Hepatocyte (in vitro differentiated cells): ENCODE data around the gene ANKS6. TPM values are rescaled to one million over a fixed set of nuclear protein-coding genes. Genes with fewer than 3 reads are reported as not detected.
"Not testable (repeated sequence)": the region's sequence is repeated elsewhere in the genome, so short reads cannot be mapped to it uniquely, and the experiment has no call there.

Experiments
- DNase-seq: peaks from one replicate; pipeline ENCODE4 v3.0.0-alpha.2; 2016; ENCODE audit warnings: low spot score
- H2AFZ ChIP-seq: fragments of 200-600 bp; sonication (generic); 2 replicates; pipeline ENCODE4 v1.6.0; 2016; ENCODE audit warnings: antibody characterized with exemption, mild to moderate bottlenecking
- H3K27ac ChIP-seq: fragments of 200-600 bp; sonication (generic); 2 replicates; pipeline ENCODE4 v1.5.1; 2016; ENCODE audit warnings: mild to moderate bottlenecking
- H3K27me3 ChIP-seq: fragments of 200-600 bp; sonication (generic); 2 replicates; pipeline ENCODE4 v1.6.1; 2016
- H3K36me3 ChIP-seq: fragments of 200-600 bp; sonication (generic); replicated peaks from 2 replicates; pipeline ENCODE4 v1.5.1; 2016; ENCODE audit warnings: low read depth; ENCODE audit not compliant: insufficient read depth
- H3K4me1 ChIP-seq: fragments of 200-600 bp; sonication (generic); 2 replicates; pipeline ENCODE4 v1.5.1; 2016; ENCODE audit warnings: mild to moderate bottlenecking, moderate library complexity; ENCODE audit not compliant: insufficient read depth
- H3K4me2 ChIP-seq: fragments of 200-600 bp; sonication (generic); 2 replicates; pipeline ENCODE4 v1.6.0; 2016
- H3K4me3 ChIP-seq: fragments of 200-600 bp; sonication (generic); 2 replicates; pipeline ENCODE4 v1.5.1; 2016; ENCODE audit warnings: mild to moderate bottlenecking
- H3K79me2 ChIP-seq: fragments of 200-600 bp; sonication (generic); 2 replicates; pipeline ENCODE4 v1.6.0; 2017; ENCODE audit warnings: mild to moderate bottlenecking
- H3K9me2 ChIP-seq: fragments of 200-600 bp; sonication (generic); replicated peaks from 2 replicates; pipeline ENCODE4 v1.6.0; 2017; ENCODE audit warnings: mild to moderate bottlenecking; ENCODE audit not compliant: insufficient read depth
- H3K9me3 ChIP-seq: fragments of 200-600 bp; sonication (generic); 2 replicates; pipeline ENCODE4 v1.5.1; 2016; ENCODE audit warnings: low read depth, mild to moderate bottlenecking
- H4K20me1 ChIP-seq: fragments of 200-600 bp; sonication (generic); 2 replicates; pipeline ENCODE4 v1.6.0; 2016; ENCODE audit warnings: mild to moderate bottlenecking; ENCODE audit not compliant: insufficient read depth, poor library complexity, severe bottlenecking
- CTCF ChIP-seq: fragments of 200-600 bp; sonication (generic); IDR thresholded peaks from 2 replicates; pipeline ENCODE4 v1.5.1; 2016; ENCODE audit warnings: antibody characterized with exemption, mild to moderate bottlenecking; ENCODE audit not compliant: poor library complexity
- EZH2 ChIP-seq: fragments of 200-600 bp; sonication (generic); IDR thresholded peaks from 2 replicates; pipeline ENCODE4 v1.6.1; 2016; ENCODE audit warnings: antibody characterized with exemption, mild to moderate bottlenecking, borderline replicate concordance
- EZH2phosphoT487 ChIP-seq: fragments of 200-600 bp; sonication (generic); IDR thresholded peaks from one replicate; pipeline ENCODE4 v1.6.1; 2018; ENCODE audit warnings: antibody characterized with exemption, mild to moderate bottlenecking, low read depth, moderate library complexity; ENCODE audit not compliant: unreplicated experiment, severe bottlenecking
- WGBS: methylation state at CpG from one replicate; pipeline ENCODE4 v1.1.6; 2016; ENCODE audit warnings: low lambda C conversion rate; ENCODE audit errors: missing lambda C conversion rate; 5-methylcytosine and 5-hydroxymethylcytosine counted together
- polyA plus RNA-seq: library from polyadenylated mRNA; unstranded; fragments of >200 nt; fragmentation: Nextera tagmentation; extraction: Ambion mirVana; gene quantifications from 2 replicates; pipeline ENCODE4 v1.2.1, GENCODE V29; 2016
- total RNA-seq: library from RNA; depleted of rRNA; stranded (reverse); fragments of >200 nt; gene quantifications from 2 replicates; pipeline ENCODE4 v1.2.3, GENCODE V29; 2014

The ANKS6 gene
- total and polyA plus RNA-seq, 2 experiments from 2014 or later, result 21.3 to 22.9 TPM

- WGBS, result 80% methylated on average over 7 of the region's 7 CpGs
- Histone ChIP-seq H3K36me3 (no peaks in the 10 kb centered on the region), H3K9me3 (no peaks in the 10 kb centered on the region), H4K20me1 (no peaks in the 10 kb centered on the region), H3K4me1 (no peaks in the 10 kb centered on the region), H3K27ac (no peak overlapping the region), H3K4me2 (no peak overlapping the region), H3K9me2 (no peaks in the 10 kb centered on the region), H3K27me3 (no peaks in the 10 kb centered on the region), H3K79me2 (no peaks in the 10 kb centered on the region), H2AFZ (no peak overlapping the region), H3K4me3 (no peak overlapping the region)
- TF ChIP-seq CTCF (no peak), EZH2 (no peak), EZH2phosphoT487 (no peak)
- DNase-seq, result no peak
Measured at GRCh38 chr9:98688710-98689495, 107.5 kb downstream of the ANKS6 start.

- no peak for TF ChIP-seq CTCF
- no peak for TF ChIP-seq EZH2phosphoT487
- TF ChIP-seq EZH2, result no peak
- DNase-seq, result no peak
Measured at GRCh38 chr9:98687911-98688310, 108.4 kb downstream of the ANKS6 start.

GRCh38 chr9:98686961-98687855 is 109.1 kb downstream of the ANKS6 start:
- H3K4me3 ChIP-seq, result no peak overlapping the region
- H4K20me1 ChIP-seq, result no peaks in the 10 kb centered on the region
- no peak for DNase-seq
- H3K36me3 ChIP-seq, result no peaks in the 10 kb centered on the region
- TF ChIP-seq EZH2phosphoT487 (no peak), EZH2 (no peak), CTCF (no peak)
- H3K27me3 ChIP-seq, result no peaks in the 10 kb centered on the region
- H3K79me2 ChIP-seq, result no peaks in the 10 kb centered on the region
- 51% methylated on average over 7 of the region's 7 CpGs for WGBS
- H3K9me3 ChIP-seq, result no peaks in the 10 kb centered on the region
- H2AFZ ChIP-seq, result no peak overlapping the region
- no peak overlapping the region for H3K4me2 ChIP-seq
- no peak overlapping the region for H3K27ac ChIP-seq
- H3K4me1 ChIP-seq, result no peaks in the 10 kb centered on the region
- H3K9me2 ChIP-seq, result no peaks in the 10 kb centered on the region

More at GRCh38 chr9:98687911-98688310, 108.4 kb downstream of the ANKS6 start:
- Histone ChIP-seq H3K27me3 (no peaks in the 10 kb centered on the region), H3K27ac (no peak overlapping the region), H3K79me2 (no peaks in the 10 kb centered on the region), H2AFZ (no peak overlapping the region), H3K9me2 (no peaks in the 10 kb centered on the region), H3K4me2 (no peak overlapping the region), H3K4me1 (no peaks in the 10 kb centered on the region), H3K36me3 (no peaks in the 10 kb centered on the region), H3K4me3 (no peak overlapping the region), H4K20me1 (no peaks in the 10 kb centered on the region), H3K9me3 (no peaks in the 10 kb centered on the region)
- WGBS, result 100% methylated on average over 1 of the region's 1 CpG

- not testable (repeated sequence) for H3K27me3 ChIP-seq, H4K20me1 ChIP-seq, H3K4me2 ChIP-seq, H3K27ac ChIP-seq, DNase-seq, H3K79me2 ChIP-seq, H3K4me1 ChIP-seq, H2AFZ ChIP-seq, H3K9me3 ChIP-seq, H3K4me3 ChIP-seq, H3K9me2 ChIP-seq, H3K36me3 ChIP-seq
- WGBS, result 93% methylated on average over 2 of the region's 2 CpGs
Measured at GRCh38 chr9:98684816-98685215, 111.5 kb downstream of the ANKS6 start.
